IPS DF 4.7 (cell line): ENCODE results near the gene CMIP.

Experiments
- DNase-seq: peaks from one replicate; pipeline ENCODE4 v3.0.0-alpha.2; 2013; ENCODE audit warnings: low spot score; ENCODE audit errors: extremely low read depth

CMIP gene

DNA sequence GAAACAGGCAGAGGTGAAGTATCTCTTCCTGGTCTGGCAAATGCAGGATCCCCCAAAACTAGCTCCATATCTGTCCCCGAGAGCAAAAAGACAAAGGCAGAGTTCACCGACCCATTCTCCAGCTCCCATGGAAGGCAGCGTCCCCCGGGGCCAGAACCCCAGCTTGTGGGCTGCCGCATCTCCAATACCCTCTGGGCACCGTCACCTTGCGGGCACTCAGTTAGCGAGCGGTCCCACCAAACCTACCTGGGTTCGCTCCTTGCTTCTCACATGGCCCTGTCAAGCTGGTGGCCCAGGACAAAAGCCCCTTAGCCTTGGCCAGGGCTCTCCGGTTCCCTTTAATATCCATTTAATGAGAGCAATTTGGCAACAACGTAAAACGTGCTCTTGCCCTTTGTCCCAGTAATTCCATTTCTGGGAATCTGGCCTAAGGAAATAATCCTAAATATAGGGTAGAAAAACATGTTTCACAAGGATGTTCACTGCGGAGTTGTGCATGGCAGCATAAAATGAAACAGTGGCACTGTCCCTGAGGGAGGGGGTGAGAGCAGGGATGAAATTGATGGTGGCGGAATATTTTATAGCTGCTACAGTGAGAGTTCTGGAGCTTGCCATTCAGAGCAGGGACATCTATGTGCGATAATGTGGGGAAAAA is 157.1 kb downstream of the CMIP start:
- DNase-seq = no peak

DNA sequence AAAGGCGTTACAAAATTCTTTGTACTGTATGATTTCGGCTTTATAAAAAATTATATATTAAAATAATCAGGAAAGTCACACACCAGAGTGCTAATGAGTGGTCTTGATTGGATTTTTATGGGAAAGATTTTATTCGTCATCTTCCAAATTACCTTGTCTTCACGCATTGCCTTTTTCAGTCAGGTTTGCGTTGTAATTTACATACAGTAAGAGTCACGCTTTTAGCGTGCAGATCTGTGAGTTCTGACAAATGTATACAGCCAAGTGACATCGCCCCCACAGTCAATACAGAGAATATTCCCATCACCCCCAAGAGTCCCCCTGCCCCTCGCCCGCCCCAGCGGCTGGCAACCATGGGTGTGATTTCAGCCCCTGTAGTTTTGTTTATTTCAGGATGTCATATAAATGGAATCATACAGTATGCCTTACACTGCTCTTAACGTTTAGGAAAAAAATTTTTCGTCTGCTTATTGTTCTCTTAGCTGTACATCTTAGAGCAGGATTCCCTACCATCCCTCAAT is 157.7 kb downstream of the CMIP start:
- DNase-seq = no peak

DNA sequence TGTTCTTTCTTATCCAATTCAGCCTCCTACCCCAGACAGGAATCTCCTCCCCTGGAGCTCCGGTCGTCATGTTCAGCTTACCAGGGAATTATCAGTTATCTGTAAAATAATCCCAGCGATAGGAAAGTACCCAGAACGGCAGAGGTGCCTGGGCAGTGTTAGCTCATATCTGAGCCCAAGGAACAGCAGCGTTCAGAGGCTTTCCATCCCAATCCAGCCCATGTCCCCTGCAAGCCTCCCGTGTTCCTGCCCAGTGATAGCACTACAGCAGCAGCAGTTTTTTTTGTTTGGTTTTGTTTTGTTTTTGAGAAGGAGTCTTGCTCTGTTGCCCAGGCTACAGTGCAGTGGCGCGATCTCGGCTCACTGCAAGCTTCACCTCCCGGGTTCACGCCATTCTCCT is 158.2 kb downstream of the CMIP start:
- DNase-seq = no peak

DNA sequence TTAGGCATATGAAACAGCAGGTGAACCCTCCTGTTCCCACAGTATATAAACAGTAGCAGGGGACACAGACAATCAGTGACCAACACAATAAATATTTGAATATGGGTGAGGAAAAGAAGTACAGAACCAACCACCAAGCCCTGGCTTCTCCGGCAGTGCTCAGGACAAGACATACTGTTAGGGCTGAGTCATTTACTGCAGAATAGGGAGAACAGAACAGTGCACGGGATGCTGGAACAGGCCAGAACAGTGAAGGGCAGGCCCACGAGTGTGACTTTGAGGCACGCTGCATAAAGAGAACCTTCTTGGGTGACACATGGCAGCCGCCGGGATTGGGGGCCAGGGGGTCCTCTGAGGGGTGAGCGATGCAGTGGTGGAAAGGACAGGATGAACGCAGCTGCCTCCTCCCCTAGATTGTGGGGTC is 160.4 kb downstream of the CMIP start:
- DNase-seq = no peak

DNA sequence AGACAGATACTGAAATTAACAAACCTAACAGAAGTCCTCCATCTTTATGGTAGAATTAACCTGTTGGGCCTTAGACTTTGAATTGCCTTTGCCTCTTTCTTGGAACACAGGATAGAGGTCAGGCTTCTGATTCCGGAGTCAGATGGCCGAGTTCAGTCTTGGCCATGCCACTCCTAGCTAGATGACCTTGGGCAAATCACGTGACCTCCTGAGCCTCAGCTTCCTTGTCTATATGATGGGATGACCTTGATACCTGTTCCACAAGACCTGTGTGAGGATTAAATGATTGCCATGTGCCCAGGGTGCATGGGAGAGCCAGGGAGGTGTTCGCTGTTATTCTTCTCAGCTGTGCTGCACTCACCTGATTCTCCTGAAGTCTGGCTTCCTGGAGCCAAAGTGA is 161.4 kb downstream of the CMIP start:
- DNase-seq = no peak

DNA sequence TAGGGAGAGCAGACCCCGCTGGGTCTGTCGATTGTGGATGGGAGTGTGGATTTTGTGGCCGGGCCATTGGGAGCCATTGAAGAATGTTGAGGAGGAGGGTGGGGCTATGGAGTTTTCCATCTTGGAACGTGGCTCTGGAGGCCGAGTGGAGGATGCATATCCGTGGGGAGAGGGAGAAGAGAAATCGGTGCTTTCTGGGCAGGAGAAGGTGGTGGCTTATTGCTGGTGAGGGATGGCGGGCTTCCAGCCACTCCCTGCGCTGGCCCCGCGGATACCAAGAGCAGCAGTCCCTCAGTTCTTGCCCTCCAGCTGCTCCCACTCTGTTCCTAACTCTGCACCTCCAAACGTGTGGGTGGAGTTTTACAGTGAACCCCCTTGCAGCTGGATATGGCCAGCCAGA is 162.4 kb downstream of the CMIP start:
- no peak for DNase-seq

DNA sequence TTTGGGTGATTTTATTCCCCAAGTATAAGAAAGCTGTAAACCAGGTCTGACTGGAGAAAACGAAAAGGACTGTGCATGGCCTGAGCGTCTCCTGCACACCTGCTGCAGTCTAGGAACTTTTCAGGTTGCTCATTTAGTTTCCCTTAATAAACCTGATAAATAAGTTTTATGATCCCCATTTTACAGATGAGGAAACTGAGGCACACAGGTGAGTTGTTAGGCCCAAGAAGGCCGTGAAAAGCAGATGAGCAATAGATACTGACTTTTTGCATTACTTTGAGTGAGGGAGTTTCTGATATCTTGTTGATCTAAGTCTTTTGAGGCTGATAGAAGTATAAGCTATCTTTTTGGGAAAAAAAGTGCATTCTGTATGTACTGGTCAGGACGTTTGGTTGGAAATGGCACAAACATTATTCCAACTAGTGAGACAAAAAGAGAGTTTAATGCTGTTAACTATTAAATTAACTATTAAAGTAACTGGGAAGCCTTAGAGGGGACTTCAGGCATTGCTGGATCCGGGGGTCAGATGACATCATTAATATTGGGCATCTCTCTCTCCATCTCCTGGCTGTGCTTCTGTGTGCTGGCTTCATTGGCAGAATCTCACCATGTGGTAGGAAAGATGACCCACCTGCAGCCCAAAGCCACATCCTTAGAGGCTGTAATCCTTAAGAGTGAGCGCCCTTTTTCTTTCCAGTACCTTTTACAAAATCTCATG is 163.4 kb downstream of the CMIP start:
- DNase-seq = no peak

DNA sequence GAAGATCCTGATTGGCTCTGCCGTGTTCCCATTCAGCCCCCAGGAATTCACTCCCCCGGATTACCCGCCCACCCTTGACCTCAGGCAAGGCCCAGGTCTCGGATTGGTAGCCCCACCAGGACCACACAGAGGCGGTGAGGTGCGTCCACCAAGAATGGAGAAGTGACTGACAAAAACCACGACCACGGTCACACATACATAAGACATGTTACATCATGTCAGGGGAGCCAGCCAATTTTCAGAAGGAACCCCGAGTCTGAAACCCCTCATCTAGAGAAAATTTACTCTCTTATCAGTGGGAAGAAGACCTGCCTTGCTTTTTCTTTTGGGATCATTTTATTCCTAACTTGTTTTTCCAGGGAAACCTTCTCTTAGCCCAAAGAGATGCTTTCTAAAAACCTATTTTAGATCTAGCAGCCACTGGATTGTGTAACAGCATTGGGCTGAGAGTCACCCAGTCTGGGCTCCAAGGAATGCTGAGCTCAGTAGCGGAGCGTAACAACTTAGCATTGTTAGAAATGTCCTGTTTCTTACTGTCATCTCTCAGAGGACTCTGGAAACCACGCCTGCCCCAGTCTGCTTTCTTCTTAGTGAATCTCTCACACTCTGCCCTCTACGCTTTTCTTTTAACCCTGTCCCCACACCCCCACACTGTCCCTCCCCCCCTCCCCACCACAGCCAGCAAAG is 164.1 kb downstream of the CMIP start:
- DNase-seq = no peak

DNA sequence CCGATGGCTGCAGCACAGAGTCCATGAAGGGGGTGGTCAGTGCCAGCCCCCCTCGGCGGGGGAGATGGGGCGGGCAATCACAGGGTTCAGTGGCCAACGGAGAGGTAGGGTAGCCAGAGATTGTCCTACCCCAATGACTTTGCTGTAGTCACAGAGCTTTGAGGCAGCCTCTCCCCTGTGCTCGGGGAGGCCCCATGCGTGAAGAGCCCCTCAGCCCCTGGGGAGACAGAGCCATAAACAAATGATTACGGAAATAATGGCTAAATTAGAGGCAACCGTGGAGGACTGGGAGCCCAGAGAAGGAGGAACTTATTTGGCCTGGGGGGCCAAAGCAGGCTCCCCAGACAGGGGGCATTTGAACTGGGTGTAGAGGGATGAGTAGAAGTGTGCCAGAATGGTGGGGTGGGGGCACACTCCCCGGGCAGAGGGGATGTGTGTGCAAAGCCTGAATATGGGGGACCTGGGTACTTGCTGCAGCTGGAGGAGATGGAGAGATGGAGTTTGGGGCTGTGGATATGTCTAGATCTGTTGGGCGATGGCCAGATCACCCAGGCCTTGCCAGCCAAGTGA is 164.8 kb downstream of the CMIP start:
- DNase-seq = no peak

DNA sequence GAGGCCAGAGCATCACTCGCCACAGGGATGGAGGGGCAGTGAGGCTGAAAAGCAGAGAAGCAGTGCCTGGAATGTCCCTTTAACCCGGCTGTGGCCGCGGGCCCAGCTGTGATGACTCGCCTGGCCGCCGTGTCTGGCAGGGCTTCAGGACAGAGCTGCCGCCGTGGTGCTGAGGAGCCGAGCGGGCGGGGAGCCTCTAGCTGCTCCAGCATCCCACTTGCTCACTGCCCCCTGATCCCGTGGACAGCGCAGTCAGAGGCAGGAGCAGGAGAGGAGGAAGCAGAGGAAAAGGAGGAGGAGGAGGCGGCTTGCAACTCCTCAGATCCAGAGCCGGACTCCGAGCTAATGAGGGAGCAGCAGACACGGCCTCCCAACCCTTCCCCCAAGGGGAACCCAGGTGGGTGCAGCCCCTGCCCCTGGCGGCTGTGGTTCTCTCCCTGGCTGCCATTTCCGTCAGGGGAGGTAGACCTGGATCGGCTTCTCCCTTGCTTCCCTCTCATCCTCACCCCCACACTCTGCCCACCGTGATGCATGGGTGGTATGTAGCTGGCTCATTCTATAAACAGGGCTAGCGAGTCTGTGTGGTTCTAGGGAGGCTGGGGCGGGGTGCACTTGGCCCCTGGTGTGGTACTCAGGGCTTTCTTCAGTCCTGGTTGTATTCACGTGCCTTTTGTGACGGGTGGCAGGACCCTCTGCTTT is 165.7 kb downstream of the CMIP start:
- no peak for DNase-seq

DNA sequence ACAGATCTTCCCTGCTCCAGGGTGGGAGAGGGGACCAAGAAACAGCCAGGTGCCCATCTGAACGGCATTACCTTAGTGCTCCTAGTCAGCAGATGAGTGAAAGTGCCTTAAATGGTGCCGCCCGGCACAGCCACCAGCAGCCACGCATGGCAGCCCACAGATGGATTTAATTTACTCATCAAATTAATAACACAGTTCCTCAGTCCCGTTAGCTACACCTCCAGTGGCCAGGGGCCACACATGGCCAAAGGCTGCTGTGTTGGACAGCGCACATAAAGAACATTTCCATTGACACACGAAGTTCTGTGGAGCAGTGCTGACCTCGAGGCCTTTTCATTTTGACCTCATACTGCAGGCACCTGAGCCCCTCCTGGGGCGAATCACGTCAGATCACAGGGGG is 166.3 kb downstream of the CMIP start:
- no peak for DNase-seq

DNA sequence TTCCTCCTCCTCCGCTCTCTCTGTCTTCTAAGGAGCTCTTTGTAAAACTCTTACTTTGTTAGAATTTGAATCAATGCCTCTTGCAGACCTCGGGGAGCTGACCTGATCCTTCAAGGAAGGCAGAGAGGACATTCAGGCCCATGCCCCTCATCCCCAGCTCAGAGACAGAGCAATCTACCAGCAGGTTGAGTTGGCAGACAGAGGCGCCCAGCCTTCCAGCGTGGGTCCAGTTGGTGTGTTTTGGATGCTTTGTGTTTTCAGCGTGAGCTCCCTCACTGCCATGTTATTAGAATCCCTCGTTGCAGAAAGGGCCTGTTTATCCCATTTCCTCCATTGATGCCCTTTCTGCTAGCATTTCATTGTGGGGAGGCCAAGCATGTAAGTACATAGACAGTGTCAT is 167.1 kb downstream of the CMIP start:
- DNase-seq = no peak

DNA sequence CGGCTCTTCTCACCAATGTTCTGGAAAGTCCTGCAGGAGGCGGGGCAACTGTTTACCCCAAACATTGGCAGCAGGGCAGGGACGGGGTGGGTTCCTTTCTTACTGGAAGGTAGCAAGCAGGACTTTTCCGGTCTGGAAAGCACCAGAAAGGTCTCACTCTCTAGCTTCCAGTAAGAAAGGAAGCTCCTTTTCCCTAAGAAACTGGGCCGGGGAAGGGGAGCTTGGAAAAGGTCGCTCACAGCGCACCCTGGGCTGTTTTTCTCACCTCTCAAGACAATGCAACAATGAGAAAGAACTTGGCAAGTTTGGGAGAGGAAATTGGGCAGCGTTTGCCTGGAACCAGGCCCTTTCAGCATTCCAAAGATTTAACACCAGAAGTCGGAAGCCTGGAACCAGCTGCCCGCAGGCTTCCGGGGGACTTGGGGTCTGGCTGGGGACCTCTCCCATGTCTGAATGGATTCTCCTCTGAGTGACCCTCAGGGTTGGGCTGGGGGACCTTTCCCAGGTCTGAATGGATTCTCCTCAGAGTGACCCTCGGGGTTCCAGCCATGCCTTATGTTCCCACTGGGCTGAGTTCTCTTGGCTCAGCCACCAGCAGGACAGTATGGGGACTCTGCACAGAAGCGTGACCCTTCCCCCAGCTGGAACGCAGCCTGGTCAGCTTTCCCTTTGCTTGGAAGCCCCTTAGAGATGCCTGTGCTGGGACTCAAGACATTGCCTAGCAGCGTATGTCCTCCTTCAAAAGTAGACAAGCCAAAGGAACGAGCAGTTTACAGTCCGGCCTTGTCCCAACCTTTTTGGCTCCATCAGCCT is 167.9 kb downstream of the CMIP start:
- no peak for DNase-seq

DNA sequence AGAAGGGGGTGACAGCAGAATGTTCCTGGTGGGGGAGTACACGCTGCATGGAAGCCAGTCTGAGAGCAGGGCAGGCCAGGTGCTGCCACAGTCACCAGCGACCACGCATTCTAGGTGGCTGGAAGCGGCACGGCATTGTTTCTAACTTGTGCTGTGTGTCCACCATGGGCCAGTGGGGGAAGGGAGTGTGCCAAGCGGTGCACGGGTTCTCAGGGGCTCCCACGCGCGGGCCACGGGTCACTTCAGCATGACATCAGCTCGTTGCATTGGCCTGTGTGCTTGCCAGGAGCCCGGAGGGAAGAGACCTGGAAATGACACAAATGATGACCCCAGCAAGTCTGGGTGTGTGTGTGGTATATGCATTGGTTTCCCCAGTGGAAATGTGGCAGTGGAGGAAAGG is 169.6 kb downstream of the CMIP start:
- no peak for DNase-seq

DNA sequence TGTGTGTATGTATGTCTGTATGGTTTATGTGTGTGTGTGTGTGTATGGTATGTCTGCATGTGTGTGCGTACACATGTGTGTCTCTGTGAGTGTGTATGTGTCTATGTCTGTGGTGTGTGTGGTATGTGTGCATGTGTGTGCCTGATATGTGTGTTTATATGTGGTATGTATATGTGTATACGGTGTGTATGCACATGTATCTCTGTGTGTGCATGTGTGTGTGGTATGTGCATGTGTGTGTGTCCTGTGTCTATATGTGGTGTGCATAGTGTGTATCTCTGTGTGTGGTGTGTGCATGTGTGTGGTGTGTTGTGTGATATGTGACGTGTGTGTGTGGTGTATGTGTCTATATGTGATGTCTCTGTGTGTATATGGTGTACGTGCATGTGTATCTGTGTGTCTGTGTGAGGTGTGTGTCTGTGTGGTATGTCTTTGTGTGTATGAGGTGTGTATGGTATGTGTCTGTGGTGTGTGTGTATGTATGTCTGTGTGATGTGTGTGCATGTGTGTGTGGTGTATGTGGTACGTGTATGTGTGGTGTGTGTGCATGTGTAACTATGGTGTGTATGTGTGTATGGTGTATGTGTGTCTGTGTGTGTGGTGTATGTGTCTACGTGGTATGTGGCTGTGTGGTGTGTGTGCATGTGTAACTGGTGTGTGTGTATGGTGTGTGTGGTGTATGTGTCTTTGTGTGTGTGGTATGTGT is 170.2 kb downstream of the CMIP start:
- no peak for DNase-seq

DNA sequence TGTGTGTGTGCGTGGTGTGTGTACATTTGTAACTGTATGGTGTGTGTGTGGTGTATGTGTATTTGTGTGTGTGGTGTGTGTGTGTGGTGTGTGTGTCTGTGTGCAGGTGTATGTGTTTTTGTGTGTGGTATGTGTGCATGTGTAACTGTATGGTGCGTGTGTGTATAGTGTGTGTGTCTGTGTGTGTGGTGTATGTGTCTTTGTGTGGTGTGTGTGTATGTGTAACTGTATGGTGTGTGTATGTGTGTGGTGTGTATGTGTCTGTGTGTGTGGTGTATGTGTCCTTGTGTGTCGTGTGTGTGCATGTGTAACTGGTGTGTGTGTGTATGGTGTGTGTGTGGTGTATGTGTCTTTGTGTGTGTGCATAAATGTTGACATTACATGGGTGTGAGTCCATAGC is 170.8 kb downstream of the CMIP start:
- no peak for DNase-seq

DNA sequence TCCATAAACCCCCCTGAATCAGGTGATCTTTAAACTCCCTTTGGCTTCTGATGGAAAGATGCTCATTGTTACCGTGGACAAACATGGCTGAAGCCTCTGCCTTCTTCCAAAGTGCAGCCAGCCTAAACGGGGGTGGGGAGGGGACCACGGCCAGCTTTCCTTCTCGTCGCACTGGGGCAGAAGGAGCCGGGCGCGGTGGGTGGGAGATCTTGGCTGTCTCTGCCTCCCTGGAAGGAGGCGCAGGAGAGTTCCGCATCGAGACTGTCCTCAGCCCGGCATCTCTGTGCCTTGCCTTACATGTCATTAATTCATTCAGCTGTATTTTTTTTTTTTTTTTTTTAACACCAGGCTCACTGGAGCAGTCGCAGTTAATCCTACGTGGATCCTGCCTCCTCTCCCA is 171.2 kb downstream of the CMIP start:
- DNase-seq = no peak

DNA sequence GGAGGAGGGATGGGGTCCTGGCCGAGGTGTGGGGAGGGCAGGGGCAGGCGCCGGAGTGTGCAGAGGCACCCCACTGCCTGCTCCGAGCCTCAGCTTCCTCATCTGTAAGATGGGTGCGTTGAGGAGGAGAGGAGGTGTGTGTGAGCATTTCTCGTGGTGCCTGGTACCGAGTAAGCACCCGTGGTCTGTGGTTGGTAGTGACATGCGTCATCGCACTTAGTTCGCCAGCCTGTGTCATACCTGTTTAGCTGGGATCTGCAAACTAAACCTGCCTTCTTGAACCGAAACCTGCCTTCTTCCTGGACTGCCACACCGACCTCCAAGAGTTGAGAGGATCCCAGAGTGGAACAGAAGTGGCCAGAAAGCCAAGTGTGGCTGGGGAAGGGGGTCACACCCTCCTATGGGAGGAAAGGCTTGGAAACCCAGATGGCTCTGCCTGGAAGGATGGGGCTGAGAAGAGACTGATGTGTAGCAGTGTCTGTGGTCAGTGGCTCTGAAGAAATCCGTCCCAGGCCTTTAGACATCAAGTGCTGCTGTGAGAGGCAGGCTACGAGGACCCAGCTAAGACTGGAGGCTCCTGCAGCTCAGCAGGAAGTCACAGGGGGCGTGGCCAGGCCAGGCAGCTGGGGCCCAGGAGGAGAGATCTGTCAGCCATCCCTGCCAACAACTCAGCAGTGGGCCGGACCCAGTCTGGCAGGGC is 171.9 kb downstream of the CMIP start:
- no peak for DNase-seq

DNA sequence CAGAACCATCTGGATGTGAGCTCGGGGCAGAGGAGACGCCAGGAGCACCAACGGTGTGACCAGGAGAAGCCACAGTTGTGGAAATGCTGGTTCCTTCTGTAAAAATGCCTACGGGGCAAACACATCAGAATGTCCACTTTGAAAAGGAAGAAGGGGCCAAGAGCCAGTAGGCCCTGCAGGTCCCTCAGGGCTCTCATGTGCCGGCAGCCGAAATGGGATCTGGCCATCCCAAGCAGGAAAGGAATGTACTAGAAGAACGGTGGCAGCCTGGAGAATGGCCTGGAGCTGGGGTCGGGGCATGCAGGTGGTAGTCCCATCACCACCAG is 172.4 kb downstream of the CMIP start:
- no peak for DNase-seq

DNA sequence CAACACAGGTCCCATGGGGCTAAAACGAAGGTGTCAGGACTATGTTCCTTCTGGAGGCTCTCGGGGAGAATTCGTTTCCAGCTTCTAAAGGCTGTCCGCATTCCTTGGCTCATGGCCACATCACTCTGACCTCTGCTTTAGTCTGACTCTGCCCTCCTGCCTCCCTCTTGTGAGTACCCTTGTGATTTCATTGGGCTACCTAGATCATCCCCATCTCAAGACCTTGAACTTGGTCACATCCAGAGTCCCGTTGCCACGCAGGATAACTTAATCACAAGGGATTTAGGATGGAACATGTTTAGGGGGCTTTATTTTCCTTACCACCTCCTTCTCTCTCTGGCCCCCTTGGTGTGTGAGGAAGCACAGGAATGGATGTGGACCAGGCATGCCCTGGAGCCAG is 173.6 kb downstream of the CMIP start:
- DNase-seq = no peak
